GM23248 (cell line): ENCODE data around the gene CSNK1G1. TPM values are rescaled to one million over a fixed set of nuclear protein-coding genes. Genes with fewer than 3 reads are reported as not detected.

Source experiments
- DNase-seq: peaks from one replicate; pipeline ENCODE4 v3.0.0-alpha.2; 2015
- H2AFZ ChIP-seq: fragments of 200-600 bp; sonication (generic); 2 replicates; pipeline ENCODE4 v1.6.1; 2016; ENCODE audit warnings: antibody characterized with exemption
- H3F3A ChIP-seq: fragments of 200-600 bp; sonication (generic); 2 replicates; pipeline ENCODE4 v1.6.1; 2016; ENCODE audit warnings: mild to moderate bottlenecking, antibody characterized with exemption, mixed run types; ENCODE audit not compliant: insufficient read depth
- H3K27ac ChIP-seq: fragments of 200-600 bp; sonication (generic); 2 replicates; pipeline ENCODE4 v1.5.1; 2016; ENCODE audit warnings: mild to moderate bottlenecking
- H3K27me3 ChIP-seq: fragments of 200-600 bp; sonication (generic); replicated peaks from 2 replicates; pipeline ENCODE4 v1.6.1; 2016; ENCODE audit warnings: mild to moderate bottlenecking; ENCODE audit not compliant: insufficient read depth
- H3K36me3 ChIP-seq: fragments of 200-600 bp; sonication (generic); 2 replicates; pipeline ENCODE4 v1.6.1; 2016; ENCODE audit warnings: low read depth, mild to moderate bottlenecking
- H3K4me1 ChIP-seq: fragments of 200-600 bp; sonication (generic); 2 replicates; pipeline ENCODE4 v1.6.1; 2016; ENCODE audit warnings: mild to moderate bottlenecking; ENCODE audit not compliant: insufficient read depth
- H3K4me2 ChIP-seq: fragments of 200-600 bp; sonication (generic); one replicate; pipeline ENCODE4 v1.6.1; 2016; ENCODE audit warnings: mild to moderate bottlenecking; ENCODE audit not compliant: unreplicated experiment
- H3K4me3 ChIP-seq: fragments of 200-600 bp; sonication (generic); 2 replicates; pipeline ENCODE4 v1.5.1; 2016; ENCODE audit warnings: mild to moderate bottlenecking
- H3K79me2 ChIP-seq: fragments of 200-600 bp; sonication (generic); 2 replicates; pipeline ENCODE4 v1.6.1; 2016; ENCODE audit warnings: mild to moderate bottlenecking; ENCODE audit not compliant: insufficient read depth
- H3K9ac ChIP-seq: fragments of 200-600 bp; sonication (generic); 2 replicates; pipeline ENCODE4 v1.6.1; 2016; ENCODE audit warnings: mild to moderate bottlenecking
- H3K9me2 ChIP-seq: fragments of 200-600 bp; sonication (generic); 2 replicates; pipeline ENCODE4 v1.6.1; 2016; ENCODE audit warnings: mixed run types, mild to moderate bottlenecking, moderate library complexity; ENCODE audit not compliant: insufficient read depth
- H3K9me3 ChIP-seq: fragments of 200-600 bp; sonication (generic); one replicate; pipeline ENCODE4 v1.6.1; 2017; ENCODE audit warnings: low read depth
- H4K20me1 ChIP-seq: fragments of 200-600 bp; sonication (generic); 2 replicates; pipeline ENCODE4 v1.6.0; 2016; ENCODE audit not compliant: insufficient read depth
- EZH2 ChIP-seq: fragments of 200-600 bp; sonication (generic); IDR thresholded peaks from 2 replicates; pipeline ENCODE4 v1.6.1; 2018; ENCODE audit warnings: antibody characterized with exemption, mild to moderate bottlenecking; ENCODE audit not compliant: insufficient read depth, poor library complexity, severe bottlenecking
- EZH2phosphoT487 ChIP-seq: fragments of 200-600 bp; sonication (generic); IDR thresholded peaks from 2 replicates; pipeline ENCODE4 v1.6.1; 2018; ENCODE audit warnings: antibody characterized with exemption, moderate library complexity, mild to moderate bottlenecking, low read depth; ENCODE audit not compliant: insufficient read depth
- WGBS, 2 experiments: methylation state at CpG; one replicate each; pipeline ENCODE4 v1.1.6; 2015 to 2017; ENCODE audit warnings: low lambda C conversion rate in 2 of 2, low coverage in 1 of 2; ENCODE audit errors: missing lambda C conversion rate in 2 of 2; 5-methylcytosine and 5-hydroxymethylcytosine counted together
- in situ Hi-C: fragments of 300-500 bp; cut with MboI; formaldehyde crosslinking; loops from 2 replicates; pipeline ENCODE4 v1.15.0; 2020
- polyA plus RNA-seq: library from polyadenylated mRNA; unstranded; fragments of >200 nt; fragmentation: Nextera tagmentation; extraction: Ambion mirVana; gene quantifications from 2 replicates; pipeline ENCODE4 v1.2.1, GENCODE V29; 2016
- total RNA-seq: library from RNA; depleted of rRNA; stranded (reverse); fragments of >200 nt; shearing (Covaris generic); gene quantifications from 2 replicates; pipeline ENCODE4 v1.2.3, GENCODE V29; 2014

CSNK1G1 gene
- total and polyA plus RNA-seq, 2 experiments from 2014 or later = 14.8 to 17.1 TPM

- Histone ChIP-seq H3K36me3 (peaks cover 12% of the 10 kb centered on the region; the same call in 1 of the 2 replicates), H3K4me3 (no peak overlapping the region), H3K9me3 (no peaks in the 10 kb centered on the region), H3K27ac (no peak overlapping the region), H3F3A (no peaks in the 10 kb centered on the region), H3K9me2 (no peaks in the 10 kb centered on the region), H3K79me2 (peaks cover 74% of the 10 kb centered on the region), H3K27me3 (no peaks in the 10 kb centered on the region), H4K20me1 (no peaks in the 10 kb centered on the region), H2AFZ (no peak overlapping the region), H3K9ac (no peak overlapping the region), H3K4me2 (no peak overlapping the region), H3K4me1 (no peaks in the 10 kb centered on the region)
- TF ChIP-seq EZH2 = no peak
- TF ChIP-seq EZH2phosphoT487 = no peak
- in situ Hi-C loops = loop anchor here (10.0 kb wide), 1 partner anchor 138 kb away; the partner anchor contains the start of gene CSNK1G1
- DNase-seq = peak; percentile 36
- 62 to 63% methylated on average over 2 of the region's 2 CpGs for WGBS, 2 experiments
These were observed 139.1 kb downstream of the CSNK1G1 start for GRCh38 chr15:64216730-64217428.

GRCh38 chr15:64216196-64216595, 139.8 kb downstream of the CSNK1G1 start:
- no peak for DNase-seq
- Histone ChIP-seq H4K20me1 (no peaks in the 10 kb centered on the region), H3F3A (0 out of 2 replicates have a peak, but pooled peaks cover 5% of the 10 kb centered on the region), H3K4me2 (no peak overlapping the region), H3K9me2 (no peaks in the 10 kb centered on the region), H3K4me3 (no peak overlapping the region), H3K79me2 (peaks cover 67% of the 10 kb centered on the region), H2AFZ (no peak overlapping the region), H3K9me3 (no peaks in the 10 kb centered on the region), H3K4me1 (no peaks in the 10 kb centered on the region), H3K36me3 (peaks cover 19% of the 10 kb centered on the region), H3K27ac (no peak overlapping the region), H3K9ac (no peak overlapping the region), H3K27me3 (no peaks in the 10 kb centered on the region)
- WGBS, 2 experiments = 59 to 62% methylated on average over 3 of the region's 3 CpGs
- TF ChIP-seq EZH2 (no peak), EZH2phosphoT487 (no peak)
- in situ Hi-C loops = loop anchor here (10.0 kb wide), 1 partner anchor 139 kb away; the partner anchor contains the start of gene CSNK1G1

GRCh38 chr15:64213646-64214045, 142.3 kb downstream of the CSNK1G1 start:
- no peaks in the 10 kb centered on the region for H4K20me1 ChIP-seq
- H3K4me1 ChIP-seq = no peaks in the 10 kb centered on the region
- H3F3A ChIP-seq = 0 out of 2 replicates have a peak, but pooled peaks cover 15% of the 10 kb centered on the region
- no peaks in the 10 kb centered on the region for H3K9me2 ChIP-seq
- in situ Hi-C loops = loop anchor here (10.0 kb wide), 1 partner anchor 141 kb away; the partner anchor contains the start of gene CSNK1G1
- no peak overlapping the region for H2AFZ ChIP-seq
- DNase-seq = no peak
- WGBS, 2 experiments = 97 to 99% methylated on average over 3 of the region's 3 CpGs
- no peak for TF ChIP-seq EZH2
- H3K9ac ChIP-seq = no peak overlapping the region
- H3K27me3 ChIP-seq = no peaks in the 10 kb centered on the region
- no peaks in the 10 kb centered on the region for H3K9me3 ChIP-seq
- H3K27ac ChIP-seq = no peak overlapping the region
- H3K4me2 ChIP-seq = no peak overlapping the region
- peaks cover 53% of the 10 kb centered on the region for H3K79me2 ChIP-seq
- H3K4me3 ChIP-seq = no peak overlapping the region
- peaks cover 19% of the 10 kb centered on the region for H3K36me3 ChIP-seq

- H3K4me2 ChIP-seq = no peak overlapping the region
- H3K79me2 ChIP-seq = peaks cover 33% of the 10 kb centered on the region
- no peak overlapping the region for H2AFZ ChIP-seq
- H3K9me3 ChIP-seq = no peaks in the 10 kb centered on the region
- peaks cover 19% of the 10 kb centered on the region for H3K36me3 ChIP-seq
- no peaks in the 10 kb centered on the region for H3K4me1 ChIP-seq
- H3K27ac ChIP-seq = no peak overlapping the region
- in situ Hi-C loops = loop anchor here (10.0 kb wide), 1 partner anchor 143 kb away; the partner anchor contains the start of gene CSNK1G1
- no peaks in the 10 kb centered on the region for H4K20me1 ChIP-seq
- H3K9me2 ChIP-seq = no peaks in the 10 kb centered on the region
- TF ChIP-seq EZH2 (no peak), EZH2phosphoT487 (no peak)
- 97 to 98% methylated on average over 2 of the region's 2 CpGs for WGBS, 2 experiments
- H3K4me3 ChIP-seq = no peak overlapping the region
- H3F3A ChIP-seq = 0 out of 2 replicates have a peak, but pooled peaks cover 15% of the 10 kb centered on the region
- no peak overlapping the region for H3K9ac ChIP-seq
- no peak for DNase-seq
- no peaks in the 10 kb centered on the region for H3K27me3 ChIP-seq
These were observed 144.3 kb downstream of the CSNK1G1 start for GRCh38 chr15:64211696-64212095.
